HUES64 (cell line): ENCODE results near the gene CYFIP1.
A peak's percentile ranks its signal among the peaks of the same experiment; 100 is the strongest.
"Not testable (repeated sequence)": the region's sequence is repeated elsewhere in the genome, so short reads cannot be mapped to it uniquely, and the experiment has no call there.

Source experiments
- H3K27ac ChIP-seq: 2 replicates; pipeline ENCODE4 v1.7.0; 2013; ENCODE audit warnings: low read depth, low read length, inconsistent platforms
- H3K27me3 ChIP-seq: 2 replicates; pipeline ENCODE4 v1.6.1; 2013; ENCODE audit warnings: mild to moderate bottlenecking, low read length; ENCODE audit not compliant: insufficient read depth
- H3K36me3 ChIP-seq: 2 replicates; pipeline ENCODE4 v1.6.1; 2013; ENCODE audit warnings: mild to moderate bottlenecking, low read length; ENCODE audit not compliant: insufficient read depth
- H3K4me1 ChIP-seq: 2 replicates; pipeline ENCODE4 v1.6.1; 2013; ENCODE audit warnings: mild to moderate bottlenecking, low read length, moderate library complexity; ENCODE audit not compliant: insufficient read depth
- H3K4me3 ChIP-seq: 2 replicates; pipeline ENCODE4 v1.5.1; 2013; ENCODE audit warnings: mild to moderate bottlenecking, low read length, moderate library complexity
- H3K9ac ChIP-seq: 2 replicates; pipeline ENCODE4 v1.6.1; 2013; ENCODE audit warnings: mild to moderate bottlenecking, low read depth, low read length
- H3K9me3 ChIP-seq: 2 replicates; pipeline ENCODE4 v1.6.1; 2013; ENCODE audit warnings: low read depth, low read length; ENCODE audit not compliant: insufficient read depth
- WGBS: fragments of 150-250, 120-280 bp; methylation state at CpG from one replicate; pipeline ENCODE4 v1.1.7; 2013; ENCODE audit warnings: missing lambda C conversion rate; 5-methylcytosine and 5-hydroxymethylcytosine counted together

The CYFIP1 gene

GRCh38 chr15:22988811-22989210 is 8.6 kb upstream of the CYFIP1 start:
- WGBS: 89% methylated on average over 7 of the region's 7 CpGs
- H3K9me3 ChIP-seq: no peaks in the 10 kb centered on the region
- no peak overlapping the region for H3K9ac ChIP-seq
- no peaks in the 10 kb centered on the region for H3K4me1 ChIP-seq
- H3K36me3 ChIP-seq: no peaks in the 10 kb centered on the region
- H3K4me3 ChIP-seq: no peak overlapping the region
- H3K27ac ChIP-seq: no peak overlapping the region
- H3K27me3 ChIP-seq: no peaks in the 10 kb centered on the region

GRCh38 chr15:22981931-22982330 is 1.8 kb upstream of the CYFIP1 start:
- WGBS: 91% methylated on average over 11 of the region's 11 CpGs
- H3K9me3 ChIP-seq, H3K36me3 ChIP-seq: not testable (repeated sequence)

GRCh38 chr15:22981051-22981840 is 1.1 kb upstream of the CYFIP1 start:
- Histone ChIP-seq H3K4me1 (peaks cover 9% of the 10 kb centered on the region), H3K9ac (peak overlapping the region; percentile 71), H3K9me3 (no peaks in the 10 kb centered on the region), H3K4me3 (peak overlapping the region; percentile 72), H3K27ac (no peak overlapping the region), H3K36me3 (no peaks in the 10 kb centered on the region), H3K27me3 (peaks cover 36% of the 10 kb centered on the region)
- WGBS: 64% methylated on average over 27 of the region's 30 CpGs

More at GRCh38 chr15:22981931-22982330, 1.8 kb upstream of the CYFIP1 start:
- not testable (repeated sequence) for H3K27ac ChIP-seq, H3K9ac ChIP-seq, H3K4me1 ChIP-seq, H3K4me3 ChIP-seq
- H3K27me3 ChIP-seq: peaks cover 36% of the 10 kb centered on the region

DNA sequence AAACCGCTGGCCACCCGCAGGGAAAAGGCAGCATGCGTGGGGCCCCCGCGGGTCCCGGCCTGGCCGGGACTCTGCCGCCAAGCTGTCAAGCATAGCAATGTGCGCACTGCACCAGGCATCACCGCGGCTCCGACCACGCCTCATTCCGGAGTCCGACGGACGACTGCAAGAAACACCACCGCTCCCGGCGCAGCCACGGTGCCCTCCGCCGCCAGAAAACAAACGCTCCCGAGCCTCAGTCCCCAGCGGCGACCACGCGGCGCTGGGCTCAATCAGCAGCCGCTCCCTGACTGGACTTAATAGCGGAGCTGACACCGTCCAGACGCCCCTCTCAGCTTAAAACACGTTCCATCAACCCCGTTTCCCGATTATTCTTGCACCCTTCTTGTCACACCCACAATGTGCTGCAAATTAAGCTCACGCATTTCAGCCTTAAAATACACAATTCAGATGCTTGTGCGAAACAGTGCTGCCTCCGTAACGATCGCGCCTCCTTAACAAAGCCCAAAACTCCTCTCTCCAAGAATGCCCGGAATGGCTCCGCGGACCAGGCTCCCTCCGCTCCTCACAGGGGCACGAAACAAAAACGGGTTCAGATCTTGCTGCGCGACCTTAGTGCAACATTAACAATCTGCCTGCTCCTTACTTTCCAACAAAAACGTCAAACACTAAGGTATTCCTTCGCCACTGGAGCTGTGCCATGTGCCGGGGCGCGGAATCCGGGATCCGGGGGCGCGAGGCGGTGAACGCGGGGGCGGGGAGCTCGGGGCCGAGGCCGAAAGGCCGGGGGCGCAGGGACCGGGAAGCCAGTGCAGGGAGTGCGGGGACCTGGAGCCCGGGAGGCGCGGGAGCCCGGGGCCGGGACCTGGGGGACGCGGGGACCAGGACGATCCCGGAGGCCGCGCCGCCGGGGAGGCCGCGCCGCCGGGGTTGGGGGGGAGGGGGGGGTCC is 655 bp downstream of the CYFIP1 start:
- Histone ChIP-seq H3K9me3 (no peaks in the 10 kb centered on the region), H3K36me3 (no peaks in the 10 kb centered on the region), H3K4me3 (peak overlapping the region; percentile 72), H3K27me3 (peaks cover 36% of the 10 kb centered on the region), H3K4me1 (peaks cover 9% of the 10 kb centered on the region), H3K9ac (peak overlapping the region; percentile 62), H3K27ac (no peak overlapping the region)
- under 1% methylated on average over 88 of the region's 88 CpGs for WGBS

GRCh38 chr15:22978691-22979237 is 1.4 kb downstream of the CYFIP1 start:
- Histone ChIP-seq H3K4me1 (peaks cover 9% of the 10 kb centered on the region), H3K9ac (peak overlapping the region; percentile 62), H3K9me3 (no peaks in the 10 kb centered on the region), H3K27me3 (peaks cover 36% of the 10 kb centered on the region), H3K27ac (no peak overlapping the region), H3K36me3 (no peaks in the 10 kb centered on the region), H3K4me3 (peak overlapping the region; percentile 72)
- 14% methylated on average over 22 of the region's 22 CpGs for WGBS

- Histone ChIP-seq H3K27ac (no peak overlapping the region), H3K4me3 (no peak overlapping the region), H3K36me3 (no peaks in the 10 kb centered on the region), H3K27me3 (peaks cover 20% of the 10 kb centered on the region), H3K9me3 (no peaks in the 10 kb centered on the region; the same call in 1 of the 2 replicates), H3K4me1 (peaks cover 6% of the 10 kb centered on the region; the same call in 1 of the 2 replicates), H3K9ac (no peak overlapping the region)
- 92% methylated on average over 4 of the region's 4 CpGs for WGBS
Observed at GRCh38 chr15:22974745-22975144, 5.4 kb downstream of the CYFIP1 start.

DNA sequence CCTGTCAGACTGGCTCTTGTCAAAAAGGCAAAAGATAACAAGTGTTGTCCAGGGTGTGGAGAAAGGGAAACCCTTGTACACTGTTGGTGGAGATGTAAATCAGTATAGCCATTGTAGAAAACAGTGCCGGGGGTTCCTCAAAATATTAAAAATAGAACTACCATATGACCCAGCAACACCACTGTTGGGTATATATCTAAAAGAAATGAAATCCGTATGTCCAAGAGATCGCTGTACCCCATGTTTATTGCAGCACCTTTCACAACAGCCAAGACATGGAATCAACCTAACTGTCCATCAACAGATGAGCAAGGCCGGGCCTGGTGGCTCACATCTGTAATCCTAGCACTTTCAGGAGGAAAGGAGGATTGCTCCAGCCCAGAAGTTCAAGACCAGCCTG is 6.2 kb downstream of the CYFIP1 start:
- 99% methylated on average over 3 of the region's 4 CpGs for WGBS
- Histone ChIP-seq H3K27ac (no peak overlapping the region), H3K9ac (no peak overlapping the region), H3K4me3 (no peak overlapping the region), H3K9me3 (no peaks in the 10 kb centered on the region; the same call in 1 of the 2 replicates), H3K27me3 (peaks cover 13% of the 10 kb centered on the region), H3K36me3 (no peaks in the 10 kb centered on the region), H3K4me1 (peaks cover 6% of the 10 kb centered on the region; the same call in 1 of the 2 replicates)

- Histone ChIP-seq H3K9ac (no peak overlapping the region), H3K27ac (no peak overlapping the region), H3K4me1 (peaks cover 7% of the 10 kb centered on the region; the same call in 1 of the 2 replicates), H3K4me3 (no peak overlapping the region), H3K9me3 (no peaks in the 10 kb centered on the region; the same call in 1 of the 2 replicates), H3K27me3 (peaks cover 6% of the 10 kb centered on the region), H3K36me3 (no peaks in the 10 kb centered on the region)
- WGBS: 92% methylated on average over 5 of the region's 5 CpGs
Observed at GRCh38 chr15:22973286-22973685, 6.9 kb downstream of the CYFIP1 start.

GRCh38 chr15:22969489-22969888 is 10.7 kb downstream of the CYFIP1 start:
- Histone ChIP-seq H3K27me3 (no peaks in the 10 kb centered on the region), H3K36me3 (no peaks in the 10 kb centered on the region), H3K9me3 (no peaks in the 10 kb centered on the region; the same call in 1 of the 2 replicates), H3K9ac (no peak overlapping the region), H3K4me1 (peaks cover 7% of the 10 kb centered on the region; the same call in 1 of the 2 replicates), H3K4me3 (no peak overlapping the region), H3K27ac (no peak overlapping the region)
- WGBS: 100% methylated on average over 1 of the region's 3 CpGs

- WGBS: 66% methylated on average over 5 of the region's 5 CpGs
- Histone ChIP-seq H3K4me3 (no peak overlapping the region), H3K36me3 (no peaks in the 10 kb centered on the region), H3K27me3 (no peaks in the 10 kb centered on the region), H3K9ac (no peak overlapping the region), H3K9me3 (no peaks in the 10 kb centered on the region; the same call in 1 of the 2 replicates), H3K4me1 (peaks cover 9% of the 10 kb centered on the region; the same call in 1 of the 2 replicates), H3K27ac (no peak overlapping the region)
Observed at GRCh38 chr15:22968366-22968765, 11.8 kb downstream of the CYFIP1 start.
